Fibroblast of lung (primary cell): ENCODE measurements around the gene C20orf144. TPM values are rescaled to one million over a fixed set of nuclear protein-coding genes. Genes with fewer than 3 reads are reported as not detected.

Source experiments
- DNase-seq, 2 donors: peaks; one replicate each; pipeline versions ENCODE4 v3.0.0 to v3.0.0-alpha.2; 2010; ENCODE audit warnings: low read depth in 2 of 2
- H2AFZ ChIP-seq: 2 replicates; pipeline ENCODE4 v1.5.1; 2012; ENCODE audit warnings: low read length, control low read depth, inconsistent platforms
- H3K27ac ChIP-seq: 2 replicates; pipeline ENCODE4 v1.5.1; 2011; ENCODE audit warnings: low read length, control low read depth; ENCODE audit not compliant: insufficient read depth
- H3K27me3 ChIP-seq: 2 replicates; pipeline ENCODE4 v1.5.1; 2011; ENCODE audit warnings: mild to moderate bottlenecking, low read length; ENCODE audit not compliant: control insufficient read depth, insufficient read depth
- H3K36me3 ChIP-seq: 2 replicates; pipeline ENCODE4 v1.5.1; 2011; ENCODE audit warnings: low read length; ENCODE audit not compliant: control insufficient read depth, insufficient read depth
- H3K4me1 ChIP-seq: 2 replicates; pipeline ENCODE4 v1.5.1; 2011; ENCODE audit warnings: low read length; ENCODE audit not compliant: control insufficient read depth, insufficient read depth; ENCODE audit errors: extremely low read depth
- H3K4me2 ChIP-seq: 2 replicates; pipeline ENCODE4 v1.5.1; 2011; ENCODE audit warnings: low read length, control low read depth; ENCODE audit not compliant: insufficient read depth; ENCODE audit errors: extremely low read depth
- H3K4me3 ChIP-seq, 4 experiments: fragments of 200-600 bp in 1 of 4; sonication (generic) in 1 of 4; replicated peaks in 1 of 4; 2 replicates each; pipeline ENCODE4 v1.5.1; 2011 to 2016; ENCODE audit warnings: low read length in 4 of 4, low read depth in 3 of 4, mild to moderate bottlenecking in 3 of 4, control low read depth in 2 of 4, inconsistent platforms in 1 of 4, mixed read lengths in 1 of 4; ENCODE audit not compliant: insufficient read depth in 1 of 4; ENCODE audit errors: control extremely low read depth in 1 of 4
- H3K79me2 ChIP-seq: 2 replicates; pipeline ENCODE4 v1.5.1; 2012; ENCODE audit warnings: mild to moderate bottlenecking, low read length, inconsistent platforms; ENCODE audit not compliant: control insufficient read depth, insufficient read depth
- H3K9ac ChIP-seq: 2 replicates; pipeline ENCODE4 v1.5.1; 2011; ENCODE audit warnings: mild to moderate bottlenecking, low read length, control low read depth; ENCODE audit not compliant: insufficient read depth
- H3K9me3 ChIP-seq: 2 replicates; pipeline ENCODE4 v1.5.1; 2012; ENCODE audit warnings: low read depth, low read length; ENCODE audit not compliant: control insufficient read depth, insufficient read depth
- H4K20me1 ChIP-seq: 2 replicates; pipeline ENCODE4 v1.5.1; 2011; ENCODE audit warnings: low read length; ENCODE audit not compliant: control insufficient read depth, insufficient read depth; ENCODE audit errors: extremely low read depth
- EZH2 ChIP-seq: IDR thresholded peaks from 2 replicates; pipeline ENCODE4 v1.5.1; 2012; ENCODE audit warnings: low read length, control low read depth, mild to moderate bottlenecking; ENCODE audit errors: missing control alignments
- polyA minus RNA-seq: library from RNA; depleted of rRNA, polyadenylated mRNA; stranded (reverse); fragments of >200 nt; gene quantifications from 2 replicates; pipeline ENCODE4 v1.2.3, GENCODE V29; 2011; ENCODE audit warnings: low replicate concordance
- polyA plus RNA-seq, 2 donors: library from polyadenylated mRNA; depleted of rRNA in 1 of 2; stranded (reverse) in 1 of 2; unstranded in 1 of 2; fragments of >200 nt; gene quantifications; 2 replicates each; pipeline ENCODE4 v1.2.1, GENCODE V29; 2011 to 2012; ENCODE audit warnings: missing spikeins in 1 of 2
- total RNA-seq: library from RNA; depleted of rRNA; stranded (reverse); fragments of >200 nt; gene quantifications from 2 replicates; pipeline ENCODE4 v1.2.1, GENCODE V29; 2014
- TF ChIP-seq, protein P1 (sequence below), 2 donors: IDR thresholded peaks in 1 of 2; conservative IDR thresholded peaks in 1 of 2; 1 replicate in 1 of 2; 2 replicates in 1 of 2; pipeline ENCODE4 v1.5.1; 2011 to 2012; ENCODE audit warnings: low read length in 2 of 2, control low read depth in 1 of 2, inconsistent platforms in 1 of 2, low read depth in 1 of 2, mild to moderate bottlenecking in 1 of 2

Gene C20orf144
- total RNA-seq (under 0.01 and 0.17 TPM in 2 replicates), polyA plus RNA-seq (0.10 and 0.20 TPM in 2 replicates), polyA minus RNA-seq (1.3 TPM in 1 of 2 replicates, not detected in the other)
- 0.16 and 0.28 TPM in 2 replicates for polyA plus RNA-seq (2012)

DNA sequence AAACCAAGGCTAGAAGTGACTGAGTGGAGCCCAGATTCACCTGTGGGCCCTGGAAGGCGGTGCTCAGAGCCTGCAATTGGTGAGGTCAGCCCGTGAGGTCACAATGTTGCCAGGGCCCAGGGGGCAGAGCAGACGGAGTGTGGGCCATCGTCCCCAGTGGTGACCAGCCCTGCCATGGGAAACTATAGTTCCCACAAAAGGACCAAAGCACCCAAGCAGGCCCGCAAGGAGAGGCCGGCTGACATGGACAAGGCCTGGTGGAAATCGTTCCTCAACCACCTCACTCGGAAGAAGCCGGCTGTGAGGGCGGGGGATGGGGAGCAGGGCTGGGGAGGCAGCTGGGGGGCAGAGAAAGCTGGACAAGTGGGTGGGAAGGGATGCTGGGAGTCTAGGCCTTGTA lies at the start of gene C20orf144:
Gene C20orf144, plus strand, starts transcription at position 156 of the 400 bp plus-strand sequence. Its CDS starts 19 bp downstream, at position 175.
- no peak for TF ChIP-seq EZH2
- TF ChIP-seq, protein P1, sequence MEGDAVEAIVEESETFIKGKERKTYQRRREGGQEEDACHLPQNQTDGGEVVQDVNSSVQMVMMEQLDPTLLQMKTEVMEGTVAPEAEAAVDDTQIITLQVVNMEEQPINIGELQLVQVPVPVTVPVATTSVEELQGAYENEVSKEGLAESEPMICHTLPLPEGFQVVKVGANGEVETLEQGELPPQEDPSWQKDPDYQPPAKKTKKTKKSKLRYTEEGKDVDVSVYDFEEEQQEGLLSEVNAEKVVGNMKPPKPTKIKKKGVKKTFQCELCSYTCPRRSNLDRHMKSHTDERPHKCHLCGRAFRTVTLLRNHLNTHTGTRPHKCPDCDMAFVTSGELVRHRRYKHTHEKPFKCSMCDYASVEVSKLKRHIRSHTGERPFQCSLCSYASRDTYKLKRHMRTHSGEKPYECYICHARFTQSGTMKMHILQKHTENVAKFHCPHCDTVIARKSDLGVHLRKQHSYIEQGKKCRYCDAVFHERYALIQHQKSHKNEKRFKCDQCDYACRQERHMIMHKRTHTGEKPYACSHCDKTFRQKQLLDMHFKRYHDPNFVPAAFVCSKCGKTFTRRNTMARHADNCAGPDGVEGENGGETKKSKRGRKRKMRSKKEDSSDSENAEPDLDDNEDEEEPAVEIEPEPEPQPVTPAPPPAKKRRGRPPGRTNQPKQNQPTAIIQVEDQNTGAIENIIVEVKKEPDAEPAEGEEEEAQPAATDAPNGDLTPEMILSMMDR (conservative IDR thresholded peaks at IDR 0.05 in 1 of 2, IDR thresholded peaks at IDR 0.05 in 1 of 2; ENCODE audit: low read depth in 1 of 2, low read length in 2 of 2): no peak
- Histone ChIP-seq H4K20me1 (no peaks in the 10 kb centered on the region), H3K9me3 (no peaks in the 10 kb centered on the region), H3K27ac (peak within 1 kb of the TSS; percentile 89), H2AFZ (peak within 1 kb of the TSS; percentile 73), H3K79me2 (no peaks in the 10 kb centered on the region), H3K9ac (peak within 1 kb of the TSS; percentile 81), H3K4me3 (peak within 1 kb of the TSS; percentile 62 to 92 (median 76)), H3K4me2 (peak within 1 kb of the TSS; percentile 91), H3K27me3 (no peaks in the 10 kb centered on the region), H3K4me1 (peaks cover 14% of the 10 kb centered on the region), H3K36me3 (peaks cover 2% of the 10 kb centered on the region)
- no peak for DNase-seq

DNA sequence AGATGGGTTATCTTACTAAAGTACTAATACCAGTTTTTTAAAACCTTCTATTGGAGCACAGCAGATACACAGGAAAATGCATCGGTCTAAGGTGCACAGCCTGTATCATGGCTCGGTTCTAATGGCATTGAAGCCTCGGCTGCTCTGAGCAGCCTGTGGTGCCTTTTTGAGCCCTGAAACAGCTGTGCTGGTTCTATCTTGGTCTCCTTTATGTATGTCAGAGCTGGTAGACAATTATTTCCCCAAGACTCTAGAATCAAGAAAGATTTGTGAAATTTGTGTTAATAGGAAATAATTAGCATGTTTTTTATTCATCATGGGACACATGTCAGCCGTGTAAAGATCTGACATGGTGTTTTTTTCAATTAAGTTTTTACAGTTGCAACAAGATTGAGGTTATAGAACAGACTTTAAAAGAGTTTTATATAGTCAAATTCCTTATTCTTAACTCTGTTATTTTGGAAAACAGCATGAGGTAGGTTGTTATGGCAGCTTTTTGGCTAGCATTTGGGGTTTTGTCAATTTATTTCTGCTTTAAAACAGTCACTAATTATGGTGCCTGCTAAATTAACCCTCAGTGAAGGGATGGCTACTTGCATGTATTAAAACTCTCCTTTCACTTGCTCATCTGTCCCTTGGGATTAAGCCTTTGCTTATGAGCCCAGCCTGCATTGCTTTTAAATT lies 40.3 kb upstream of the C20orf144 start:
- H3K4me1 ChIP-seq: no peaks in the 10 kb centered on the region
- no peaks in the 10 kb centered on the region for H3K79me2 ChIP-seq
- H3K9me3 ChIP-seq: no peaks in the 10 kb centered on the region
- no peak overlapping the region for H2AFZ ChIP-seq
- H3K4me3 ChIP-seq: no peak overlapping the region
- H3K27me3 ChIP-seq: no peaks in the 10 kb centered on the region
- no peaks in the 10 kb centered on the region for H3K36me3 ChIP-seq
- no peak for DNase-seq
- H4K20me1 ChIP-seq: no peaks in the 10 kb centered on the region
- no peak for TF ChIP-seq EZH2
- TF ChIP-seq, protein P1 (conservative IDR thresholded peaks at IDR 0.05 in 1 of 2, IDR thresholded peaks at IDR 0.05 in 1 of 2; ENCODE audit: low read depth in 1 of 2, low read length in 2 of 2): no peak
- H3K9ac ChIP-seq: no peak overlapping the region
- no peak overlapping the region for H3K4me2 ChIP-seq
- no peak overlapping the region for H3K27ac ChIP-seq

DNA sequence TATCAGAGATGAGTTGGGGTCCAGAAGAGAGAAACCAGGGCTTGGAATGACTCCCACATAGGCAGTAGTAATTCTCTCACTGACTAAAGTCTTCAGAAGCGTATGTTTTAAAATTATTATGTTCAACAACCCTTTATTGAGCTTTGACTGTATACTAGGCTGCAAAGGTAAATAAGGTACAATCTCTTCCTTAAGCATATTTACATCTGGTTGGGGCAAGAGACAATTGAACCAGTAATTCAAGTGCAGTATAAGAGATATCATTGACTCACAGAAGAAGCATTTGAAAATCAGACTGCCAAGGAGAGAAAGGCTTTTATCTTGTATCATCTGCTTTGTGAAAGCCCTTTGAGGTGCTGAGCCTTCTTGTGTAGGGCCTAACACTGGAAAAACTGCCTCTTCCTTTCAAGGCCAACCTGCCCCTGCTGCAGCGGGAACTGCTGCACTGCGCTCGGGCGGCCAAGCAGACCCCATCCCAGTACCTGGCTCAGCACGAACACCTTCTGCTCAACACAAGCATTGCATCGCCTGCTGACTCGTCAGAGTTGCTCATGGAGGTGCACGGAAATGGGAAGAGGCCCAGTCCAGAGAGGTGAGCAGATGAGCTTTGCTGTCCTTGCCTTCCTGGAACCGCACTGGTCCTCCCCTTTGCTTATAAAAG lies 39.3 kb upstream of the C20orf144 start:
- Histone ChIP-seq H3K9ac (no peak overlapping the region), H3K4me2 (no peak overlapping the region), H3K36me3 (no peaks in the 10 kb centered on the region), H4K20me1 (no peaks in the 10 kb centered on the region), H2AFZ (no peak overlapping the region), H3K27ac (no peak overlapping the region), H3K4me3 (no peak overlapping the region), H3K4me1 (no peaks in the 10 kb centered on the region), H3K9me3 (no peaks in the 10 kb centered on the region), H3K79me2 (no peaks in the 10 kb centered on the region), H3K27me3 (no peaks in the 10 kb centered on the region)
- no peak for DNase-seq
- no peak for TF ChIP-seq EZH2
- TF ChIP-seq, protein P1 (conservative IDR thresholded peaks at IDR 0.05 in 1 of 2, IDR thresholded peaks at IDR 0.05 in 1 of 2; ENCODE audit: low read depth in 1 of 2, low read length in 2 of 2): no peak
